Gastrocnemius medialis (tissue), 4 donors: ENCODE results near the gene PGLYRP2. TPM values are rescaled to one million over a fixed set of nuclear protein-coding genes. Genes with fewer than 3 reads are reported as not detected.

Experiments
- ATAC-seq, 2 donors: fragments of 150-250 bp; one replicate each; pipeline ENCODE4 v1.9.1; 2016
- DNase-seq, 2 donors: peaks; one replicate each; pipeline ENCODE4 v3.0.0-alpha.2; 2019
- H3K27ac ChIP-seq, 4 donors: fragments of 200-600 bp; sonication (generic); 1 replicate in 1 of 4; 2 replicates in 3 of 4; pipeline ENCODE4 v1.5.1; 2016 to 2018; ENCODE audit warnings: mild to moderate bottlenecking in 2 of 4, moderate library complexity in 1 of 4
- H3K27me3 ChIP-seq, 3 donors: fragments of 200-600 bp; sonication (generic) in 2 of 3; 1 replicate in 1 of 3; 2 replicates in 2 of 3; pipeline versions ENCODE4 v1.5.1 to v1.6.0; 2016 to 2019; ENCODE audit warnings: mild to moderate bottlenecking in 1 of 3, moderate library complexity in 1 of 3
- H3K36me3 ChIP-seq, 2 donors: fragments of 200-600 bp; sonication (generic) in 1 of 2; one replicate each; pipeline ENCODE4 v1.5.1; 2017 to 2018
- H3K4me1 ChIP-seq, 2 donors: fragments of 200-600 bp; sonication (generic) in 1 of 2; one replicate each; pipeline ENCODE4 v1.5.1; 2016 to 2017; ENCODE audit warnings: mild to moderate bottlenecking in 2 of 2
- H3K4me3 ChIP-seq, 4 donors: fragments of 200-600 bp; sonication (generic) in 3 of 4; 1 replicate in 1 of 4; 2 replicates in 3 of 4; pipeline ENCODE4 v1.5.1; 2016 to 2019; ENCODE audit warnings: mild to moderate bottlenecking in 2 of 4
- H3K9me3 ChIP-seq, 3 donors: fragments of 200-600 bp; sonication (generic) in 2 of 3; 1 replicate in 1 of 3; 2 replicates in 2 of 3; pipeline ENCODE4 v1.5.1; 2016 to 2019
- POLR2A ChIP-seq, 2 donors: fragments of 450-650 bp; IDR thresholded peaks; one replicate each; pipeline ENCODE4 v1.6.1; 2017; ENCODE audit warnings: antibody characterized with exemption in 2 of 2, mild to moderate bottlenecking in 2 of 2, moderate library complexity in 2 of 2
- in situ Hi-C, 4 donors: fragments of 200-750 bp; cut with MboI; loops; one replicate each; pipeline versions ENCODE4 v1.15.0 to v1.8.0; 2017; ENCODE audit warnings: low sequenced_read_pairs in 4 of 4
- intact Hi-C: fragments of 100-400 bp; cut with DNase I; formaldehyde crosslinking; loops from one replicate; pipeline ENCODE4 v1.15.1; 2023; ENCODE audit warnings: low total_unique reads
- total RNA-seq, 4 donors: library from RNA; depleted of rRNA; stranded (reverse); fragments of >200 nt; gene quantifications; one replicate each; pipeline versions ENCODE4 v1.1.0 to v1.2.3, GENCODE V29; 2016
- TF ChIP-seq, protein P1 (sequence below), 5 experiments: fragments of 450-650 bp in 3 of 5; fragments of 200-600 bp in 2 of 5; sonication (generic) in 2 of 5; IDR thresholded peaks in 4 of 5; conservative IDR thresholded peaks in 1 of 5; 1 replicate in 4 of 5; 2 replicates in 1 of 5; pipeline ENCODE4 v1.5.1; 2016 to 2019; ENCODE audit warnings: antibody characterized with exemption in 5 of 5, mild to moderate bottlenecking in 3 of 5, moderate library complexity in 3 of 5

The PGLYRP2 gene
- total RNA-seq, 4 donors from 2014 or later, result not detected

DNA sequence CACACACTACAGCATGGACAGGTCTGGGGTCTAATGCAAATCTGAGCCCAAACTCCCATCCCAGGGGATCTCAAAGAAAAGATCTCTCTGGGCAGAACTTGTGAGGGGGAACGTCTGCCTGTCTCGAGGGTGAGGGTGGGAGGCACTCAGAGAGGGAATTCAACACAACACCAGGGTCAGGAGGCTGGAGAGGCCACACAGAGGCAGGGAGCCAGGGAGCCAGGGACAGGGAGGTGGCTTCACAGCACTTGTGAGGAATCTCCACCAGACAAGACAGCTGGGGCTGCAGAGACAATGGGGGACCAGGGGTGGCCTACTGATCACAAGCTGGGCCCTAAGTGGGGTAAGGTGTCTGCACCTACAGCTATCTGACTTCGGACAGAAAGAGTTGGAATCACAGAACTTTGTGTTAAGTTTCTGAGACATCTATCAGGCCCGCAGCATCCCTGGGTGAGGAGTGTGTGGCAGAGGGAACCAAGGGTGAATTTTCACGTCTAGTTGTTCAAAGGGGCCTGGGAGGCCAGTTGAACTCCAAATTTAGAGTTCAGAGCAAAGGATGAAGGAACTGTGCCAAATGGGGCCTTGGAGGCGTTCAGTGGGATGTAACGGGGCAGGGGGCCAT, 47.8 kb downstream of the PGLYRP2 start:
- Histone ChIP-seq H3K27me3 (no peaks in the 10 kb centered on the region), H3K4me3 (peak overlapping the region; percentile 77 to 98 (median 90)), H3K27ac (peak overlapping the region; percentile 77 to 90 (median 87)), H3K4me1 (peaks cover 17 to 18% of the 10 kb centered on the region in 2 donors), H3K36me3 (peaks cover 0 to 16% of the 10 kb centered on the region in 2 donors), H3K9me3 (no peaks in the 10 kb centered on the region)
- no peak for DNase-seq
- no peak for ATAC-seq
- TF ChIP-seq, protein P1, sequence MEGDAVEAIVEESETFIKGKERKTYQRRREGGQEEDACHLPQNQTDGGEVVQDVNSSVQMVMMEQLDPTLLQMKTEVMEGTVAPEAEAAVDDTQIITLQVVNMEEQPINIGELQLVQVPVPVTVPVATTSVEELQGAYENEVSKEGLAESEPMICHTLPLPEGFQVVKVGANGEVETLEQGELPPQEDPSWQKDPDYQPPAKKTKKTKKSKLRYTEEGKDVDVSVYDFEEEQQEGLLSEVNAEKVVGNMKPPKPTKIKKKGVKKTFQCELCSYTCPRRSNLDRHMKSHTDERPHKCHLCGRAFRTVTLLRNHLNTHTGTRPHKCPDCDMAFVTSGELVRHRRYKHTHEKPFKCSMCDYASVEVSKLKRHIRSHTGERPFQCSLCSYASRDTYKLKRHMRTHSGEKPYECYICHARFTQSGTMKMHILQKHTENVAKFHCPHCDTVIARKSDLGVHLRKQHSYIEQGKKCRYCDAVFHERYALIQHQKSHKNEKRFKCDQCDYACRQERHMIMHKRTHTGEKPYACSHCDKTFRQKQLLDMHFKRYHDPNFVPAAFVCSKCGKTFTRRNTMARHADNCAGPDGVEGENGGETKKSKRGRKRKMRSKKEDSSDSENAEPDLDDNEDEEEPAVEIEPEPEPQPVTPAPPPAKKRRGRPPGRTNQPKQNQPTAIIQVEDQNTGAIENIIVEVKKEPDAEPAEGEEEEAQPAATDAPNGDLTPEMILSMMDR (IDR thresholded peaks at IDR 0.05 in 4 of 5, conservative IDR thresholded peaks at IDR 0.05 in 1 of 5), result no peak
- TF ChIP-seq POLR2A (IDR thresholded peaks at IDR 0.05), result no peak
- intact Hi-C loops (loop anchor here (1.0 to 2.0 kb wide), 2 partner anchors 12 to 15 kb away; no protein-coding TSS in a partner anchor), in situ Hi-C loops (loop anchor here in 2 of 4 donors (10.0 to 25.0 kb wide), 2 partner anchors 57 to 169 kb away; partner anchors contain the start of gene AKAP8 (in 1 of the 2))

DNA sequence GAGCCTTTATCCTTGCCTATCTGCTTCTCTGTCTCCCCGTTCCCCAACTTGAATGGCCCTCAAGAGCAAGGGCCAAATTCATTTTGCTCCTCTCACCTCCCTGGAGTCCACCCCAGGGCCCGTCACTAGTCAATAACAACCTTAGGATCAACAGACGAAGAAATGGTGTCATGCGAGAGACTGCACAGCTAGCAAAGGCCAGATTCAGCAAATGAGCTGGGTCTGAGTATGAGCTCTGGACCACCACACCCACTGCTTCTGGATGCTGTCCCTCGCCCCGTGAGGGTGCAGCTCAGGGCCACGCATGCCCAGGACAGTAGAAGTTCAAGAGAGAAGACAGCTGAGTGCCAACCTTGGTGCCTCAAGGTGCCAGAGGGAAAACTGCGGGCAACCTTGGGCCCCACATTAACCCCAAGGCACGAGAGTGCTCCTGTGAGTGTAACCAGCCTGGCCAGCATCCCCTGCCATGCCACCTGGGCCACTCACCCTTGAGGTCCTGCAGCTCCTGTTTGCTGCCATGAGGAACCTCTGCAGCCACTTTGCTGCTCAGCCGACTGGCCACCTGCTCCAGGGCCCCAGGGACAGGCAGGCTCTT, 48.7 kb downstream of the PGLYRP2 start:
- ATAC-seq, result no peak
- Histone ChIP-seq H3K4me1 (peaks cover 17 to 18% of the 10 kb centered on the region in 2 donors), H3K36me3 (peaks cover 0 to 21% of the 10 kb centered on the region in 2 donors), H3K27me3 (no peaks in the 10 kb centered on the region), H3K27ac (peak overlapping the region in 2 of 4 donors; percentile 77 to 90), H3K4me3 (peak overlapping the region; percentile 77 to 98 (median 90)), H3K9me3 (no peaks in the 10 kb centered on the region)
- TF ChIP-seq POLR2A (IDR thresholded peaks at IDR 0.05), result no peak
- TF ChIP-seq, protein P1 (IDR thresholded peaks at IDR 0.05 in 4 of 5, conservative IDR thresholded peaks at IDR 0.05 in 1 of 5), result no peak
- intact Hi-C loops, result no loop called here
- in situ Hi-C loops, result loop anchor here in 2 of 4 donors (10.0 to 25.0 kb wide), 2 partner anchors 56 to 168 kb away; partner anchors contain the start of gene AKAP8 (in 1 of the 2)
- no peak for DNase-seq

DNA sequence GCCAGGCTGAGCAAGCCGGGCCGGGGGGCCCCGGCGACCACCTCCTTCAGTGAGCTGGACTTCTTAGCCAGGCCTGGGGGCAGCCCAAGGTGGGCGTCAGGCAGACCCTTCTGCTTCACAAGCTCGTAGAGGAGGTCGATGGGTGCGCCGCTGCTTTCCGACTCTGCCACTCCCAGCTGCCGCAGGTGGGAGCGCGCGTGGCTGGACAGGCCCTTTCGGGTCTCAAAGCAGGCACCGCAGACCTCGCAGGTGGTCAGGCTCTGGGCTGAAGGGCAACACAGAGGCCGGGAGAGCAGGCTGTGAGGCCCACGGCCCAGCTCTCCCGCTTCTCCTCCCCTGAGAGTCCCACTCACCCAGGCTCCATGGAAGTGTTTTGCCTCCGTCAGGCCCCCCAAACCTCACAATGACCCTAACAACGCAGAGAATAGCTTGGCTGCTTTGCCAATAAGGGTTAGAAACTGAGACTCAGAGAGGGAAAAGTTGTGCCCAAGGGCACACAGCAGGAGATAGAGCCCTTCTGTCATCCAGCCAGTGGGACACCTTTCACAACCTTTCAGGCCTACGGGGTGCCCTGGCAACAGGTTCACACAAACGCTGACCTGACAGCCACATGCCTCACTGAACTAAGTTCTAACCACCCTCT, 49.4 kb downstream of the PGLYRP2 start:
- intact Hi-C loops (no loop called here), in situ Hi-C loops (loop anchor here in 2 of 4 donors (10.0 to 25.0 kb wide), 2 partner anchors 55 to 168 kb away; partner anchors contain the start of gene AKAP8 (in 1 of the 2))
- H3K4me3 ChIP-seq, result no peak overlapping the region
- H3K27me3 ChIP-seq, result no peaks in the 10 kb centered on the region
- H3K27ac ChIP-seq, result no peak overlapping the region
- H3K36me3 ChIP-seq, result peaks cover 0 to 27% of the 10 kb centered on the region in 2 donors
- H3K9me3 ChIP-seq, result no peaks in the 10 kb centered on the region
- DNase-seq (no peak), ATAC-seq (no peak)
- H3K4me1 ChIP-seq, result peaks cover 17 to 18% of the 10 kb centered on the region in 2 donors
- TF ChIP-seq, protein P1 (IDR thresholded peaks at IDR 0.05 in 4 of 5, conservative IDR thresholded peaks at IDR 0.05 in 1 of 5), result no peak
- no peak for TF ChIP-seq POLR2A (IDR thresholded peaks at IDR 0.05)

DNA sequence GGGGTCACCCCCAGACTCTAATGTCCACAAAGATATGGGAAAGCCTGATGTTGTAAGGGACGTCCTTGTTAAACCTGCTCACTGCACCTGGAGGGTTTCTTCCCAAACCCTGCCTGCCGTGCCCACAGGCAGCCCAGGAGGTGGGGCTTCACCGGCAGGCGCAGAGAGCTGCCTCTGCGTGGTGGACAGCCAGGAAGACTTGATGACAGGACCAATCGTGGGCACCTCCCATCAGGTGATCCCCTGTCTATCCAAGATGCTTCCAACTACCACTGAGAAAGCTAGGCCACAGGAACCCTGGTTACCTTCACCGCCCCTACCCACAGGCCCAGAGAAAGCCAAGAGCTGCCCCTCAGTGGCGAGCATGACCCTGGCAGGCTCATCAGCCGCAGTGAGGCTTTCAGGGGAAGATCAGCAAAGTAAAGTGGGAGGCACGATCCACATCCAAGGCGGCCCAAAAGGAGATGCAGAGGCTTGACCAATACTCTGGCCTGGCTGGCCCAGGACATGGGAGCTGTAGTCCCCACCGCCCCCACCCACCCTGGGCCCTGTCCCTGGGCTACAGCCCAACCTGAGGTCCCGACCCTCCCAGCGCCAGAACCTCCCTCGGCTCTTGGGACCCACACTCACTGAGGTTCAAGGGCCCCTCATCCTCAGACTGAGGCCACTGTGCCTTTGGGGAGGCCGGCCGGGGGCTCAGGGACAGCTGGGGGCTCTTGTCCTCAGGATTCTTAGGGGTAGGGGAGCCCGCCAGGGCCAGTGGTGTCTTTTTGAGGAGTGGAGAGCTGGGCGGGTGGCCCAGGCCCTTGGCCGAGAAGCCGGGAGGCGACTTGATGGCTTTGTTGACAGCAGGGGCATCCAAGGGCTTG, 50.1 kb downstream of the PGLYRP2 start:
- DNase-seq (no peak), ATAC-seq (no peak)
- H3K4me3 ChIP-seq, result no peak overlapping the region
- H3K36me3 ChIP-seq, result peaks cover 0 to 33% of the 10 kb centered on the region in 2 donors
- TF ChIP-seq POLR2A (IDR thresholded peaks at IDR 0.05), result no peak
- TF ChIP-seq, protein P1 (IDR thresholded peaks at IDR 0.05 in 4 of 5, conservative IDR thresholded peaks at IDR 0.05 in 1 of 5), result no peak
- intact Hi-C loops (no loop called here), in situ Hi-C loops (loop anchor here in 2 of 4 donors (25.0 kb wide), 1 partner anchor 167 kb away; no protein-coding TSS in a partner anchor)
- H3K27me3 ChIP-seq, result no peaks in the 10 kb centered on the region
- H3K4me1 ChIP-seq, result peaks cover 17 to 18% of the 10 kb centered on the region in 2 donors
- H3K9me3 ChIP-seq, result no peaks in the 10 kb centered on the region
- no peak overlapping the region for H3K27ac ChIP-seq
